Neural cell (in vitro differentiated cells): ENCODE measurements around the gene ADCY7. TPM values are rescaled to one million over a fixed set of nuclear protein-coding genes. Genes with fewer than 3 reads are reported as not detected.

Source experiments
- H2AFZ ChIP-seq: fragments of 200-600, 300-800 bp; sonication (generic), shearing (Covaris generic); 2 replicates; pipeline ENCODE4 v1.6.0; 2014; ENCODE audit warnings: low read depth, mild to moderate bottlenecking, antibody characterized with exemption, low read length, moderate library complexity
- H3F3A ChIP-seq: fragments of 200-600 bp; shearing (Covaris generic); 2 replicates; pipeline ENCODE4 v1.6.1; 2016; ENCODE audit warnings: mild to moderate bottlenecking, moderate library complexity, mixed read lengths, antibody characterized with exemption, low read length; ENCODE audit not compliant: insufficient read depth, poor library complexity, severe bottlenecking
- H3K27ac ChIP-seq: fragments of 200-600, 300-800 bp; sonication (generic), shearing (Covaris generic); 2 replicates; pipeline ENCODE4 v1.5.1; 2014; ENCODE audit warnings: mild to moderate bottlenecking, low read length, moderate library complexity
- H3K27me3 ChIP-seq: fragments of 300-800, 200-600 bp; sonication (generic), shearing (Covaris generic); 2 replicates; pipeline ENCODE4 v1.6.0; 2014; ENCODE audit warnings: mild to moderate bottlenecking, low read depth, low read length, moderate library complexity; ENCODE audit not compliant: insufficient read depth
- H3K36me3 ChIP-seq: fragments of 300-800, 200-600 bp; sonication (generic), shearing (Covaris generic); 2 replicates; pipeline ENCODE4 v1.5.1; 2014; ENCODE audit warnings: mild to moderate bottlenecking, antibody characterized with exemption, low read length, moderate library complexity; ENCODE audit not compliant: insufficient read depth
- H3K4me2 ChIP-seq: fragments of 300-800, 200-600 bp; sonication (generic), shearing (Covaris generic); 2 replicates; pipeline ENCODE4 v1.6.0; 2014; ENCODE audit warnings: mild to moderate bottlenecking, low read length
- H3K4me3 ChIP-seq: fragments of 300-800, 200-600 bp; sonication (generic), shearing (Covaris generic); 2 replicates; pipeline ENCODE4 v1.5.1; 2014; ENCODE audit warnings: mild to moderate bottlenecking, low read length, moderate library complexity
- H3K79me2 ChIP-seq: fragments of 200-600 bp; shearing (Covaris generic); replicated peaks from 2 replicates; pipeline ENCODE4 v1.6.0; 2014; ENCODE audit warnings: mild to moderate bottlenecking, low read length, moderate library complexity; ENCODE audit not compliant: insufficient read depth
- H3K9ac ChIP-seq: fragments of 300-800, 200-600 bp; sonication (generic), shearing (Covaris generic); 2 replicates; pipeline ENCODE4 v1.6.1; 2016; ENCODE audit warnings: mild to moderate bottlenecking, low read length, mixed read lengths
- H3K9me2 ChIP-seq: fragments of 200-600 bp; shearing (Covaris generic); 2 replicates; pipeline ENCODE4 v1.6.1; 2016; ENCODE audit warnings: mild to moderate bottlenecking, low read length, mixed read lengths; ENCODE audit not compliant: insufficient read depth
- H3K9me3 ChIP-seq: fragments of 200-600, 300-800 bp; sonication (generic), shearing (Covaris generic); 2 replicates; pipeline ENCODE4 v1.6.1; 2016; ENCODE audit warnings: mild to moderate bottlenecking, mixed run types, low read length, moderate library complexity, mixed read lengths
- H4K20me1 ChIP-seq: fragments of 200-600 bp; shearing (Covaris generic); 2 replicates; pipeline ENCODE4 v1.6.1; 2016; ENCODE audit warnings: mild to moderate bottlenecking, mixed run types; ENCODE audit not compliant: insufficient read depth
- EP300 ChIP-seq: fragments of 450-650 bp; conservative IDR thresholded peaks from 2 replicates; pipeline ENCODE4 v1.6.1; 2014; ENCODE audit warnings: antibody characterized with exemption, mild to moderate bottlenecking, moderate library complexity; ENCODE audit not compliant: poor library complexity, severe bottlenecking
- EZH2 ChIP-seq: fragments of 200-600, 300-800 bp; shearing (Covaris generic), sonication (generic); IDR thresholded peaks from 2 replicates; pipeline ENCODE4 v1.6.1; 2014; ENCODE audit warnings: antibody characterized with exemption, low read length, borderline replicate concordance, mild to moderate bottlenecking; ENCODE audit not compliant: insufficient read depth, poor library complexity, severe bottlenecking
- MXI1 ChIP-seq: fragments of 450-650 bp; conservative IDR thresholded peaks from 2 replicates; pipeline ENCODE4 v1.6.1; 2014; ENCODE audit warnings: antibody characterized with exemption, mild to moderate bottlenecking; ENCODE audit not compliant: poor library complexity, severe bottlenecking
- POLR2AphosphoS5 ChIP-seq: IDR thresholded peaks from 2 replicates; pipeline ENCODE4 v1.6.1; 2012
- RAD21 ChIP-seq: fragments of 450-650 bp; conservative IDR thresholded peaks from 2 replicates; pipeline ENCODE4 v1.6.1; 2014; ENCODE audit warnings: antibody characterized with exemption, mild to moderate bottlenecking, moderate library complexity
- SMC3 ChIP-seq: fragments of 450-650 bp; conservative IDR thresholded peaks from 2 replicates; pipeline ENCODE4 v1.6.1; 2014; ENCODE audit warnings: antibody characterized with exemption, mild to moderate bottlenecking, moderate library complexity; ENCODE audit not compliant: poor library complexity
- TAF1 ChIP-seq: IDR thresholded peaks from 2 replicates; pipeline ENCODE4 v1.6.1; 2012; ENCODE audit warnings: low read depth
- polyA plus RNA-seq: library from polyadenylated mRNA; depleted of rRNA; stranded (reverse); fragments of >200 nt; gene quantifications from 2 replicates; pipeline ENCODE4 v1.2.3, GENCODE V29; 2014
- TF ChIP-seq, protein P1 (sequence below): IDR thresholded peaks from 2 replicates; pipeline ENCODE4 v1.6.1; 2012; ENCODE audit warnings: borderline replicate concordance
- TF ChIP-seq, protein P2 (sequence below): fragments of 450-650 bp; IDR thresholded peaks from 2 replicates; pipeline ENCODE4 v1.5.1; 2014; ENCODE audit warnings: antibody characterized with exemption, mild to moderate bottlenecking, moderate library complexity; ENCODE audit not compliant: poor library complexity, severe bottlenecking

The ADCY7 gene
- polyA plus RNA-seq, 1 donor from 2014 or later = 2.0 TPM

DNA sequence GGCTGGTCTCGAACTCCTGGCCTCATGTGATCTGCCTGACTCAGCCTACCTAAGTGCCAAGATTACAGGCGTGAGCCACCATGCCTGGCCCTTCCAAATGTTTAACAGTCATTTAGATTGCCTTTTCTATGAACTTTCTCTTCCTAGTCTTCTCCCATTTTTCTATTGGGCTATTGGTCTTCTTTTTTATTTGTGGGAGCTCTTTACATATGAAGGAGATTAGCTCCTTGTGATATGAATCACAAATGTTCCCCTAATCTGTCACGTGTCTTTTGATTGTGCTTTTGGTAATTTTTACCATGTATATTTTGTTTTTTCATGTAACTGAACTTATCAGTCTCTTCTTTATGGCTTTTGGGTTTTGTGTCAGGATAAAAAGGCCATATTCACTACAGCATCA is 11.9 kb downstream of the ADCY7 start:
- Histone ChIP-seq H3K9me3 (no peaks in the 10 kb centered on the region), H3K4me2 (no peak overlapping the region), H3F3A (no peaks in the 10 kb centered on the region), H3K79me2 (no peaks in the 10 kb centered on the region), H3K4me3 (no peak overlapping the region), H3K9ac (no peak overlapping the region), H2AFZ (no peak overlapping the region), H3K9me2 (no peaks in the 10 kb centered on the region), H4K20me1 (no peaks in the 10 kb centered on the region), H3K27me3 (no peaks in the 10 kb centered on the region), H3K27ac (no peak overlapping the region), H3K36me3 (no peaks in the 10 kb centered on the region)
- TF ChIP-seq TAF1 (no peak), SMC3 (no peak), RAD21 (no peak), EP300 (no peak), EZH2 (no peak), POLR2AphosphoS5 (no peak), MXI1 (no peak)
- TF ChIP-seq, protein P1, sequence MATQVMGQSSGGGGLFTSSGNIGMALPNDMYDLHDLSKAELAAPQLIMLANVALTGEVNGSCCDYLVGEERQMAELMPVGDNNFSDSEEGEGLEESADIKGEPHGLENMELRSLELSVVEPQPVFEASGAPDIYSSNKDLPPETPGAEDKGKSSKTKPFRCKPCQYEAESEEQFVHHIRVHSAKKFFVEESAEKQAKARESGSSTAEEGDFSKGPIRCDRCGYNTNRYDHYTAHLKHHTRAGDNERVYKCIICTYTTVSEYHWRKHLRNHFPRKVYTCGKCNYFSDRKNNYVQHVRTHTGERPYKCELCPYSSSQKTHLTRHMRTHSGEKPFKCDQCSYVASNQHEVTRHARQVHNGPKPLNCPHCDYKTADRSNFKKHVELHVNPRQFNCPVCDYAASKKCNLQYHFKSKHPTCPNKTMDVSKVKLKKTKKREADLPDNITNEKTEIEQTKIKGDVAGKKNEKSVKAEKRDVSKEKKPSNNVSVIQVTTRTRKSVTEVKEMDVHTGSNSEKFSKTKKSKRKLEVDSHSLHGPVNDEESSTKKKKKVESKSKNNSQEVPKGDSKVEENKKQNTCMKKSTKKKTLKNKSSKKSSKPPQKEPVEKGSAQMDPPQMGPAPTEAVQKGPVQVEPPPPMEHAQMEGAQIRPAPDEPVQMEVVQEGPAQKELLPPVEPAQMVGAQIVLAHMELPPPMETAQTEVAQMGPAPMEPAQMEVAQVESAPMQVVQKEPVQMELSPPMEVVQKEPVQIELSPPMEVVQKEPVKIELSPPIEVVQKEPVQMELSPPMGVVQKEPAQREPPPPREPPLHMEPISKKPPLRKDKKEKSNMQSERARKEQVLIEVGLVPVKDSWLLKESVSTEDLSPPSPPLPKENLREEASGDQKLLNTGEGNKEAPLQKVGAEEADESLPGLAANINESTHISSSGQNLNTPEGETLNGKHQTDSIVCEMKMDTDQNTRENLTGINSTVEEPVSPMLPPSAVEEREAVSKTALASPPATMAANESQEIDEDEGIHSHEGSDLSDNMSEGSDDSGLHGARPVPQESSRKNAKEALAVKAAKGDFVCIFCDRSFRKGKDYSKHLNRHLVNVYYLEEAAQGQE = no peak
- TF ChIP-seq, protein P2, sequence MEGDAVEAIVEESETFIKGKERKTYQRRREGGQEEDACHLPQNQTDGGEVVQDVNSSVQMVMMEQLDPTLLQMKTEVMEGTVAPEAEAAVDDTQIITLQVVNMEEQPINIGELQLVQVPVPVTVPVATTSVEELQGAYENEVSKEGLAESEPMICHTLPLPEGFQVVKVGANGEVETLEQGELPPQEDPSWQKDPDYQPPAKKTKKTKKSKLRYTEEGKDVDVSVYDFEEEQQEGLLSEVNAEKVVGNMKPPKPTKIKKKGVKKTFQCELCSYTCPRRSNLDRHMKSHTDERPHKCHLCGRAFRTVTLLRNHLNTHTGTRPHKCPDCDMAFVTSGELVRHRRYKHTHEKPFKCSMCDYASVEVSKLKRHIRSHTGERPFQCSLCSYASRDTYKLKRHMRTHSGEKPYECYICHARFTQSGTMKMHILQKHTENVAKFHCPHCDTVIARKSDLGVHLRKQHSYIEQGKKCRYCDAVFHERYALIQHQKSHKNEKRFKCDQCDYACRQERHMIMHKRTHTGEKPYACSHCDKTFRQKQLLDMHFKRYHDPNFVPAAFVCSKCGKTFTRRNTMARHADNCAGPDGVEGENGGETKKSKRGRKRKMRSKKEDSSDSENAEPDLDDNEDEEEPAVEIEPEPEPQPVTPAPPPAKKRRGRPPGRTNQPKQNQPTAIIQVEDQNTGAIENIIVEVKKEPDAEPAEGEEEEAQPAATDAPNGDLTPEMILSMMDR = no peak

DNA sequence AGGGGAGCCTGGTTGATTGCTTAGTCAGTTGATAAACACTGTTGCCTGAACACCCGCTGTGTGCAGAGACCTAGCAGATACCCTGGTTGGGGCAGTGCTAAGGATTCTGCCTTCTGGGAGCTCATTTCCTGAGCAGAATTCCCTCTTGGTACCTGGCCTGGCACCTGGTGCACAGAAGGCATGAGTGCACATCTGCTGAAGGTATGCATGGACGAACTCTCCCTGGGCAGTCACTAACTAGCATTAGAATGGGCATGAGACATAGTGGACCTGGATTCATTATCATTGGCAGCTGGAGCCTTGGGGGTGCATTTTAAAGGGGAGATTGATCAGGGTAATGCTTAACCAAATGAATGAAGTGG is 13.1 kb downstream of the ADCY7 start:
- Histone ChIP-seq H3K9me2 (no peaks in the 10 kb centered on the region), H4K20me1 (no peaks in the 10 kb centered on the region), H3K4me3 (no peak overlapping the region), H2AFZ (no peak overlapping the region), H3K27me3 (no peaks in the 10 kb centered on the region), H3K4me2 (no peak overlapping the region), H3K27ac (no peak overlapping the region), H3K9me3 (no peaks in the 10 kb centered on the region), H3K79me2 (no peaks in the 10 kb centered on the region), H3K36me3 (no peaks in the 10 kb centered on the region), H3F3A (no peaks in the 10 kb centered on the region), H3K9ac (no peak overlapping the region)
- no peak for TF ChIP-seq EZH2
- TF ChIP-seq RAD21 = no peak
- no peak for TF ChIP-seq SMC3
- no peak for TF ChIP-seq TAF1
- TF ChIP-seq MXI1 = no peak
- TF ChIP-seq POLR2AphosphoS5 = no peak
- no peak for TF ChIP-seq EP300
- TF ChIP-seq, protein P2 = no peak
- TF ChIP-seq, protein P1 = no peak
